ENCODE results near the gene GLYATL2. TPM values are rescaled to one million over a fixed set of nuclear protein-coding genes. Genes with fewer than 3 reads are reported as not detected.

Gene GLYATL2
- total RNA-seq, 1 experiment from 2014 or later, result not detected

GRCh38 chr11:58801974-58802545, 42.4 kb downstream of the GLYATL2 start:
- Histone ChIP-seq H3K79me2 (ENCODE audit: insufficient read depth, low read length) (no peaks in the 10 kb centered on the region), H3K27me3 (ENCODE audit: insufficient read depth, low read length) (no peaks in the 10 kb centered on the region), H2AFZ (ENCODE audit: low read depth, low read length, poor library complexity, severe bottlenecking) (no peak overlapping the region), H3K4me2 (ENCODE audit: low read length) (no peak overlapping the region), H3K27ac (ENCODE audit: low read depth, low read length) (no peak overlapping the region), H3K9me2 (ENCODE audit: insufficient read depth) (no peaks in the 10 kb centered on the region), H3K9ac (ENCODE audit: low read length) (no peak overlapping the region), H3K4me1 (ENCODE audit: control insufficient read depth in 1 of 2, insufficient read depth in 2 of 2, low read length in 2 of 2) (no peaks in the 10 kb centered on the region), H3K9me3 (ENCODE audit: control insufficient read depth in 1 of 2, insufficient read depth in 1 of 2, low read depth in 1 of 2, low read length in 2 of 2) (no peaks in the 10 kb centered on the region), H3K36me3 (ENCODE audit: control insufficient read depth in 1 of 2, insufficient read depth in 2 of 2, low read length in 2 of 2) (no peaks in the 10 kb centered on the region), H4K20me1 (ENCODE audit: insufficient read depth) (no peaks in the 10 kb centered on the region), H3K4me3 (replicated peaks in 1 of 2; ENCODE audit: low read depth in 1 of 2, low read length in 2 of 2) (no peak overlapping the region)
- ATAC-seq, result no peak
- intact Hi-C loops (cut with micrococcal nuclease), result no loop called here
- TF ChIP-seq POLR2AphosphoS5 (IDR thresholded peaks at IDR 0.05; ENCODE audit: low read depth, low read length) (no peak), SRF (IDR thresholded peaks at IDR 0.05; ENCODE audit: low read depth) (no peak), FOSL1 (IDR thresholded peaks at IDR 0.05; ENCODE audit: low read depth) (no peak), SP1 (IDR thresholded peaks at IDR 0.05; ENCODE audit: low read depth) (no peak), EZH2phosphoT487 (IDR thresholded peaks at IDR 0.05; ENCODE audit: borderline replicate concordance) (no peak), JUND (IDR thresholded peaks at IDR 0.05) (no peak), CTCF (IDR thresholded peaks at IDR 0.05 in 2 of 3, conservative IDR thresholded peaks at IDR 0.05 in 1 of 3; ENCODE audit: borderline replicate concordance in 1 of 3, insufficient read depth in 1 of 3, low read depth in 2 of 3, low read length in 2 of 3) (no peak), ZNF274 (IDR thresholded peaks at IDR 0.05; ENCODE audit: low read depth, low read length) (no peak), EZH2 (IDR thresholded peaks at IDR 0.05) (no peak), POLR2A (IDR thresholded peaks at IDR 0.05; ENCODE audit: borderline replicate concordance, extremely low read depth, insufficient read depth, insufficient read length) (no peak), YY1 (IDR thresholded peaks at IDR 0.05; ENCODE audit: extremely low read depth, insufficient replicate concordance, low read depth, low read length) (no peak)
- TF ChIP-seq, protein P1, sequence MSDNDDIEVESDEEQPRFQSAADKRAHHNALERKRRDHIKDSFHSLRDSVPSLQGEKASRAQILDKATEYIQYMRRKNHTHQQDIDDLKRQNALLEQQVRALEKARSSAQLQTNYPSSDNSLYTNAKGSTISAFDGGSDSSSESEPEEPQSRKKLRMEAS (IDR thresholded peaks at IDR 0.05), result no peak
- TF ChIP-seq, protein P2, sequence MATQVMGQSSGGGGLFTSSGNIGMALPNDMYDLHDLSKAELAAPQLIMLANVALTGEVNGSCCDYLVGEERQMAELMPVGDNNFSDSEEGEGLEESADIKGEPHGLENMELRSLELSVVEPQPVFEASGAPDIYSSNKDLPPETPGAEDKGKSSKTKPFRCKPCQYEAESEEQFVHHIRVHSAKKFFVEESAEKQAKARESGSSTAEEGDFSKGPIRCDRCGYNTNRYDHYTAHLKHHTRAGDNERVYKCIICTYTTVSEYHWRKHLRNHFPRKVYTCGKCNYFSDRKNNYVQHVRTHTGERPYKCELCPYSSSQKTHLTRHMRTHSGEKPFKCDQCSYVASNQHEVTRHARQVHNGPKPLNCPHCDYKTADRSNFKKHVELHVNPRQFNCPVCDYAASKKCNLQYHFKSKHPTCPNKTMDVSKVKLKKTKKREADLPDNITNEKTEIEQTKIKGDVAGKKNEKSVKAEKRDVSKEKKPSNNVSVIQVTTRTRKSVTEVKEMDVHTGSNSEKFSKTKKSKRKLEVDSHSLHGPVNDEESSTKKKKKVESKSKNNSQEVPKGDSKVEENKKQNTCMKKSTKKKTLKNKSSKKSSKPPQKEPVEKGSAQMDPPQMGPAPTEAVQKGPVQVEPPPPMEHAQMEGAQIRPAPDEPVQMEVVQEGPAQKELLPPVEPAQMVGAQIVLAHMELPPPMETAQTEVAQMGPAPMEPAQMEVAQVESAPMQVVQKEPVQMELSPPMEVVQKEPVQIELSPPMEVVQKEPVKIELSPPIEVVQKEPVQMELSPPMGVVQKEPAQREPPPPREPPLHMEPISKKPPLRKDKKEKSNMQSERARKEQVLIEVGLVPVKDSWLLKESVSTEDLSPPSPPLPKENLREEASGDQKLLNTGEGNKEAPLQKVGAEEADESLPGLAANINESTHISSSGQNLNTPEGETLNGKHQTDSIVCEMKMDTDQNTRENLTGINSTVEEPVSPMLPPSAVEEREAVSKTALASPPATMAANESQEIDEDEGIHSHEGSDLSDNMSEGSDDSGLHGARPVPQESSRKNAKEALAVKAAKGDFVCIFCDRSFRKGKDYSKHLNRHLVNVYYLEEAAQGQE (IDR thresholded peaks at IDR 0.05; ENCODE audit: low read depth), result no peak
- TF ChIP-seq, protein P3, sequence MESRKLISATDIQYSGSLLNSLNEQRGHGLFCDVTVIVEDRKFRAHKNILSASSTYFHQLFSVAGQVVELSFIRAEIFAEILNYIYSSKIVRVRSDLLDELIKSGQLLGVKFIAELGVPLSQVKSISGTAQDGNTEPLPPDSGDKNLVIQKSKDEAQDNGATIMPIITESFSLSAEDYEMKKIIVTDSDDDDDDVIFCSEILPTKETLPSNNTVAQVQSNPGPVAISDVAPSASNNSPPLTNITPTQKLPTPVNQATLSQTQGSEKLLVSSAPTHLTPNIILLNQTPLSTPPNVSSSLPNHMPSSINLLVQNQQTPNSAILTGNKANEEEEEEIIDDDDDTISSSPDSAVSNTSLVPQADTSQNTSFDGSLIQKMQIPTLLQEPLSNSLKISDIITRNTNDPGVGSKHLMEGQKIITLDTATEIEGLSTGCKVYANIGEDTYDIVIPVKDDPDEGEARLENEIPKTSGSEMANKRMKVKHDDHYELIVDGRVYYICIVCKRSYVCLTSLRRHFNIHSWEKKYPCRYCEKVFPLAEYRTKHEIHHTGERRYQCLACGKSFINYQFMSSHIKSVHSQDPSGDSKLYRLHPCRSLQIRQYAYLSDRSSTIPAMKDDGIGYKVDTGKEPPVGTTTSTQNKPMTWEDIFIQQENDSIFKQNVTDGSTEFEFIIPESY (IDR thresholded peaks at IDR 0.05; ENCODE audit: extremely low read depth, insufficient replicate concordance, low read length), result no peak
- CTCF ChIA-PET, result no interaction called here
- no TSS peak for BruUV-seq (replicated peaks)
- DNase-seq (ENCODE audit: low read depth, low spot score), result no peak
- RAD21 ChIA-PET (ENCODE audit: low non-redundant PET in 1 of 2, low total read pairs in 2 of 2, uncharacterized antibody in 2 of 2, unreplicated experiment in 2 of 2), result no interaction called here
- POLR2A ChIA-PET, result no interaction called here
